GM19240 (cell line): ENCODE results near the gene ASTL.
"Not testable (repeated sequence)": the region's sequence is repeated elsewhere in the genome, so short reads cannot be mapped to it uniquely, and the experiment has no call there.

Experiments used
- DNase-seq: peaks from one replicate; pipeline ENCODE4 v3.0.0; 2011; ENCODE audit warnings: low spot score; ENCODE audit not compliant: insufficient read length

ASTL gene

GRCh38 chr2:96099861-96100798, 38.2 kb downstream of the ASTL start:
- DNase-seq: no peak

GRCh38 chr2:96098900-96099590, 39.3 kb downstream of the ASTL start:
- no peak for DNase-seq

- DNase-seq: no peak
Measured at GRCh38 chr2:96097951-96098823, 40.1 kb downstream of the ASTL start.

GRCh38 chr2:96097441-96097840, 40.9 kb downstream of the ASTL start:
- no peak for DNase-seq

- DNase-seq: no peak
Measured at GRCh38 chr2:96095116-96095636, 43.1 kb downstream of the ASTL start.

GRCh38 chr2:96093528-96093927, 44.8 kb downstream of the ASTL start:
- no peak for DNase-seq

- DNase-seq: no peak
Measured at GRCh38 chr2:96092951-96093350, 45.4 kb downstream of the ASTL start.

- DNase-seq: no peak
Measured at GRCh38 chr2:96092573-96092877, 45.8 kb downstream of the ASTL start.

GRCh38 chr2:96091711-96092572, 46.4 kb downstream of the ASTL start:
- DNase-seq: no peak

GRCh38 chr2:96091141-96091710, 47.1 kb downstream of the ASTL start:
- no peak for DNase-seq

GRCh38 chr2:96090196-96090926, 47.9 kb downstream of the ASTL start:
- no peak for DNase-seq

GRCh38 chr2:96089356-96090195, 48.7 kb downstream of the ASTL start:
- DNase-seq: no peak

- DNase-seq: no peak
Measured at GRCh38 chr2:96088340-96089335, 49.7 kb downstream of the ASTL start.

GRCh38 chr2:96087130-96087529, 51.2 kb downstream of the ASTL start:
- DNase-seq: no peak

- no peak for DNase-seq
Measured at GRCh38 chr2:96085541-96086355, 52.6 kb downstream of the ASTL start.

GRCh38 chr2:96084858-96085518, 53.3 kb downstream of the ASTL start:
- DNase-seq: not testable (repeated sequence)
